Calu3 (cell line): Measurements from ENCODE around the gene GABRR1. TPM values are rescaled to one million over a fixed set of nuclear protein-coding genes. Genes with fewer than 3 reads are reported as not detected.
A peak's percentile ranks its signal among the peaks of the same experiment; 100 is the strongest.

Source experiments
- BruUV-seq: library from RNA; stranded (reverse); fragments of 400-500 nt; replicated peaks from 2 replicates; lab custom pipeline; 2021; lab: Mats Ljungman, UMichigan
- CTCF ChIA-PET: fragments of 300-600 bp; sonication (Branson Sonifier 250); formaldehyde crosslinking; loops from one replicate; lab custom pipeline; 2022; ENCODE audit warnings: antibody characterized with exemption; lab: Charles Lee
- DNase-seq: peaks from one replicate; pipeline ENCODE4 v3.0.0; 2022
- H3K27ac Mint-ChIP-seq: one replicate; pipeline ENCODE4 v1.8.0; 2022; ENCODE audit warnings: mixed read lengths; ENCODE audit not compliant: unreplicated experiment
- H3K27me3 Mint-ChIP-seq: one replicate; pipeline ENCODE4 v1.8.0; 2022; ENCODE audit warnings: mixed read lengths; ENCODE audit not compliant: unreplicated experiment
- H3K36me3 Mint-ChIP-seq: one replicate; pipeline ENCODE4 v1.8.0; 2022; ENCODE audit warnings: mild to moderate bottlenecking, moderate library complexity, mixed read lengths; ENCODE audit not compliant: insufficient read depth, unreplicated experiment
- H3K4me1 Mint-ChIP-seq: one replicate; pipeline ENCODE4 v1.8.0; 2022; ENCODE audit warnings: mild to moderate bottlenecking, low read depth, mixed read lengths; ENCODE audit not compliant: unreplicated experiment
- H3K4me3 Mint-ChIP-seq: one replicate; pipeline ENCODE4 v1.8.0; 2022; ENCODE audit warnings: mild to moderate bottlenecking, low read depth, moderate library complexity, mixed read lengths; ENCODE audit not compliant: unreplicated experiment
- H3K9me3 Mint-ChIP-seq: one replicate; pipeline ENCODE4 v1.8.0; 2022; ENCODE audit warnings: low read depth, mixed read lengths; ENCODE audit not compliant: unreplicated experiment
- intact Hi-C: fragments of 100-400 bp; cut with micrococcal nuclease; formaldehyde crosslinking; loops from one replicate; pipeline ENCODE4 v1.10.0; 2022; ENCODE audit not compliant: unreplicated experiment
- total RNA-seq: library from RNA; stranded (reverse); gene quantifications from 2 replicates; pipeline ENCODE4 v1.2.3, GENCODE V29; 2022
- TF ChIP-seq, protein P1 (sequence below): fragments of 200-600 bp; IDR thresholded peaks from one replicate; pipeline ENCODE4 v1.8.0; 2022; ENCODE audit warnings: antibody characterized with exemption; ENCODE audit not compliant: unreplicated experiment

GABRR1 gene
- total RNA-seq, 1 experiment from 2014 or later, result not detected

DNA sequence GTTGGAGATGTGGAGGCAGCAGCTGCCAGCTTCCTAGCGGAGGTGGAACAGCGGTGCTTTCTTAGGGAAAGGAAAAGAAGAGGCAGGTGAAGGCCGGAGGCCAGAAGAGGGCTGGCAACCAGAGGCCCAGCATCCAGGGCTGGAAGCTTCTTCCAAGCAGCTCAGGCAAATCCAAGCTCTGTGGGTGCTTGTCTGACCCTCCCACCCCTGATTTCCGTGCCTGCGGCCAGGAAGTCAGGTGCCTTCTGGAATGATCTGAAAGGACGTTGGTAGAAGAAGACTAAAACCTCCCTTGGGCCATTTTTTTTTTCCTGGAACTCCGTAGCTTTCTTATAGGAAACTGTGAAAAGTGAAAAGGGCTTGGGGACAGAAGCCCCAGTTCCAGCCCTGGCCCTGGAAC is 33.1 kb upstream of the GABRR1 start:
- Mint-ChIP-seq H3K4me1 (peaks cover 8% of the 10 kb centered on the region), H3K4me3 (no peak overlapping the region), H3K27me3 (no peaks in the 10 kb centered on the region), H3K27ac (no peak overlapping the region), H3K9me3 (no peaks in the 10 kb centered on the region), H3K36me3 (no peaks in the 10 kb centered on the region)
- TF ChIP-seq, protein P1, sequence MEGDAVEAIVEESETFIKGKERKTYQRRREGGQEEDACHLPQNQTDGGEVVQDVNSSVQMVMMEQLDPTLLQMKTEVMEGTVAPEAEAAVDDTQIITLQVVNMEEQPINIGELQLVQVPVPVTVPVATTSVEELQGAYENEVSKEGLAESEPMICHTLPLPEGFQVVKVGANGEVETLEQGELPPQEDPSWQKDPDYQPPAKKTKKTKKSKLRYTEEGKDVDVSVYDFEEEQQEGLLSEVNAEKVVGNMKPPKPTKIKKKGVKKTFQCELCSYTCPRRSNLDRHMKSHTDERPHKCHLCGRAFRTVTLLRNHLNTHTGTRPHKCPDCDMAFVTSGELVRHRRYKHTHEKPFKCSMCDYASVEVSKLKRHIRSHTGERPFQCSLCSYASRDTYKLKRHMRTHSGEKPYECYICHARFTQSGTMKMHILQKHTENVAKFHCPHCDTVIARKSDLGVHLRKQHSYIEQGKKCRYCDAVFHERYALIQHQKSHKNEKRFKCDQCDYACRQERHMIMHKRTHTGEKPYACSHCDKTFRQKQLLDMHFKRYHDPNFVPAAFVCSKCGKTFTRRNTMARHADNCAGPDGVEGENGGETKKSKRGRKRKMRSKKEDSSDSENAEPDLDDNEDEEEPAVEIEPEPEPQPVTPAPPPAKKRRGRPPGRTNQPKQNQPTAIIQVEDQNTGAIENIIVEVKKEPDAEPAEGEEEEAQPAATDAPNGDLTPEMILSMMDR, result no peak
- DNase-seq, result no peak
- CTCF ChIA-PET, result interaction anchor here (0.6 kb wide), 1 partner anchor 31 kb away, joined by 4 read pairs; no protein-coding TSS in a partner anchor
- BruUV-seq, result no TSS peak
- intact Hi-C loops, result no loop called here

DNA sequence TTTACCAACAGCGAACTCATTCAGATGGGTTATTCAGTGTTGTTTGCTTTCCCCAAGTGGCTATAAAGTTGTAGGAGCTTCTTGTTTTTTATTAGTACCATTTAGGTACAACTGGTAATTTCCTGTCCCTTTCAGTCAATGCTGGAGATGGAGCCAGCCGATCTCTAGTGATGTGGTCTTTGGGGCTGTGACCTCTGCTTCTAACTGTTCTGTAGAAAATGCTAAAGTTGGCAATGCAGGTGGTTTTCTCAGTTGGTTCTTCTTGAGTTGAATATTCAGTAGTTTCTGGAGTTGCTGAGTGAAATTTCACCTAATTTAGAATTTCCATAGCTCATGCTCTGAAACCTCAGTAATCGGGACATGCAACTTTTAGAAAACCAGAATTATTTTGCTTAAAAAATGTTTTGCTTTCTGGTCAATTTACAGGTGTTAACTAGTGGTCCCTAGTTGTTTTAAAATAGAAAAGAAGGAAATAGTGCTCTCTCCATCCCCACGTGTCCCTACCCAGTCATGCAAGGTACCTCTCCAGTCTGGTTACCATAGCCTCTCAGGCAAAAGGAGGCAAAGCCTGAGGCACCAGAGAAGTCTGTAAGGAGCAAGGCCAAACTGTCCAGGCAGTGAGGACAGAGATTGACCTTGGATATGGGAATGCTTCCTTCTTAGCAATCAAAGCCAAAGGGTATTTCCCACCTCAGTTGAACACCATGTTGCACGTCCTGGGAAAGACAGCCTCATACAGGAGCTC is 27.3 kb upstream of the GABRR1 start:
- Mint-ChIP-seq H3K27me3 (no peaks in the 10 kb centered on the region), H3K36me3 (no peaks in the 10 kb centered on the region), H3K27ac (no peak overlapping the region), H3K4me3 (no peak overlapping the region), H3K4me1 (peaks cover 17% of the 10 kb centered on the region), H3K9me3 (no peaks in the 10 kb centered on the region)
- CTCF ChIA-PET, result interaction anchor here (0.6 kb wide), 1 partner anchor 251 kb away, joined by 3 read pairs; no protein-coding TSS in a partner anchor
- TF ChIP-seq, protein P1, result no peak
- intact Hi-C loops, result no loop called here
- no peak for DNase-seq
- BruUV-seq, result no TSS peak

DNA sequence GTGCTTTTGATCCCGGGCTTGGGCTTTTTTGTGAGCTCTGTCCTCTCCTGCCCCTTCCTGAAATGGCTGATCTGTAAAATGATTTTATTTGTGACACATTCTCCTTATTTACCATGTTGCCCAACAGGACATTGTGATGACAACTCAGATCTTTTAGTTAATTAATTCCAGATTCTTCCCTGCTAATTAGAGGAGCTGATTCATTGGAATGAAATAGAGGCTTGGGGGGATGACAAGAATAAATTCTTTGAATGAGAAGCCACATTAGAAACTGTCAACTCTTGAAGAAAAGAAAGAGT is 26.1 kb upstream of the GABRR1 start:
- Mint-ChIP-seq H3K27me3 (no peaks in the 10 kb centered on the region), H3K9me3 (no peaks in the 10 kb centered on the region), H3K4me3 (no peak overlapping the region), H3K27ac (no peak overlapping the region), H3K4me1 (peaks cover 17% of the 10 kb centered on the region), H3K36me3 (no peaks in the 10 kb centered on the region)
- CTCF ChIA-PET, result interaction anchor here (0.7 to 2.0 kb wide), 2 partner anchors 55 to 129 kb away, joined by 3 to 9 read pairs; no protein-coding TSS in a partner anchor
- DNase-seq, result no peak
- intact Hi-C loops, result no loop called here
- no TSS peak for BruUV-seq
- TF ChIP-seq, protein P1, result no peak

DNA sequence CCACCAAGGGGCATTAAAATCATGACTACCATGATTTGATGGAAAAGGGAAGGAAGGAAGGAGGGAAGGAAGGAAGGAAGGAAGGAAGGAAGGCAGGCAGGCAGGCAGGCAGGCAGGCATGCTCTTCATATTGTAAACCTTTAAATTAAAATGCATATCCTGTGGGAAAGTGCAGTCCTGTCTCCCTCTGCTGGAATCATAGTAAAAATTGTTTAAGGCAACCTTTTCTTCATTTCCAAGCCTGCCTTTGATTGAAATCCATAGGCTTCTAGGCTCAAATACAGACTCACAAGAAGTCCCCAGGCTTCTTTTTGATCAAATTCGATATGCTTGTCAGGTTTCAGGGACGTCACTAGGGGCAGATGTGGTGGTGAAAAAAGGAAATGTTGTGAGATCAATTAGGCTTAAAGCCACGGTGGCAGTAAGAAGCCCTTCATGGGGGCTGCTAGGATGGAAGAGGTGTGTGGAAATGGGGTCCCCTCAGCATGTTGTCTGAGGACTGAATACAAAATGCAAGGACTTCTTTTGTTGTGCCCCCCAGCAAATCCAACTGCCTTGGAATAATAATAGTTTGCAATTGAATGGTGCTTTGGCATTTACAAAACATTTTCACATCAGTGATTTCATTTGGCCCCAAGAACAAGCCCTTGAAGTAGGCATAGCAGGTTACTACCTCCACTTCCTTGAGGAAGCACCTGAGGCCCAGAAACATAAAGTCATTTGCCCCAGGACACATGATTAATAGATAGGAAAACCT is 25.6 kb upstream of the GABRR1 start:
- H3K9me3 Mint-ChIP-seq, result no peaks in the 10 kb centered on the region
- H3K27ac Mint-ChIP-seq, result no peak overlapping the region
- no peaks in the 10 kb centered on the region for H3K36me3 Mint-ChIP-seq
- no peaks in the 10 kb centered on the region for H3K27me3 Mint-ChIP-seq
- H3K4me1 Mint-ChIP-seq, result peaks cover 17% of the 10 kb centered on the region
- intact Hi-C loops, result loop anchor here (1.0 kb wide), 2 partner anchors 120 to 260 kb away; no protein-coding TSS in a partner anchor
- CTCF ChIA-PET, result interaction anchor here (0.6 to 2.5 kb wide), 4 partner anchors 55 to 260 kb away, joined by 5 to 11 read pairs (median 7); no protein-coding TSS in a partner anchor
- TF ChIP-seq, protein P1, result peak; percentile 31
- BruUV-seq, result no TSS peak
- peak; percentile 21 for DNase-seq
- H3K4me3 Mint-ChIP-seq, result no peak overlapping the region
